SK-N-SH treated with all-trans-retinoic acid at 6 μM for 48 hours (cell line): ENCODE measurements around the gene TMEM187.

Experiments
- ATAC-seq: fragments of 200-7000 bp; cut with Tn5 transposase; 3 replicates; pipeline ENCODE4 v1.9.1; 2020; ENCODE audit warnings: mild to moderate bottlenecking, moderate library complexity
- BACH2 ChIP-seq: fragments of 250-450 bp; sonication (Bioruptor Pico); IDR thresholded peaks from 2 replicates; pipeline ENCODE4 v1.9.0; 2021; ENCODE audit warnings: mild to moderate bottlenecking, borderline replicate concordance
- CSDC2 ChIP-seq: fragments of 250-450 bp; sonication (Bioruptor Pico); IDR thresholded peaks from 2 replicates; pipeline ENCODE4 v1.5.0; 2020; ENCODE audit warnings: mild to moderate bottlenecking, moderate library complexity
- ESRRG ChIP-seq: fragments of 250-450 bp; sonication (Bioruptor Pico); IDR thresholded peaks from 2 replicates; pipeline ENCODE4 v1.6.1; 2021; ENCODE audit warnings: mild to moderate bottlenecking
- GLIS3 ChIP-seq: fragments of 250-450 bp; sonication (Bioruptor Pico); IDR thresholded peaks from 2 replicates; pipeline ENCODE4 v1.5.0; 2020; ENCODE audit warnings: mild to moderate bottlenecking, moderate library complexity
- ISL1 ChIP-seq: fragments of 250-450 bp; sonication (Bioruptor Pico); IDR thresholded peaks from 2 replicates; pipeline ENCODE4 v2.1.2; 2022; ENCODE audit warnings: mild to moderate bottlenecking, moderate library complexity
- OSR1 ChIP-seq: fragments of 250-450 bp; sonication (Bioruptor Pico); IDR thresholded peaks from 2 replicates; pipeline ENCODE4 v1.8.0; 2022; ENCODE audit warnings: moderate library complexity, mild to moderate bottlenecking, inconsistent platforms
- PPARA ChIP-seq: fragments of 250-450 bp; sonication (Bioruptor Pico); IDR thresholded peaks from 2 replicates; pipeline ENCODE4 v1.5.0; 2020; ENCODE audit warnings: mild to moderate bottlenecking, borderline replicate concordance
- RARB ChIP-seq: fragments of 250-450 bp; sonication (Bioruptor Pico); IDR thresholded peaks from 2 replicates; pipeline ENCODE4 v1.8.0; 2021; ENCODE audit warnings: mild to moderate bottlenecking, moderate library complexity
- TCF4 ChIP-seq: fragments of 250-450 bp; sonication (Bioruptor Pico); IDR thresholded peaks from 2 replicates; pipeline ENCODE4 v1.8.0; 2021; ENCODE audit warnings: mild to moderate bottlenecking, moderate library complexity, borderline replicate concordance
- TOX ChIP-seq: fragments of 250-450 bp; sonication (Bioruptor Pico); IDR thresholded peaks from 2 replicates; pipeline ENCODE4 v1.8.0; 2021; ENCODE audit warnings: mild to moderate bottlenecking, moderate library complexity, borderline replicate concordance
- ZC3H10 ChIP-seq: fragments of 250-450 bp; sonication (Bioruptor Pico); IDR thresholded peaks from 2 replicates; pipeline ENCODE4 v1.5.1; 2021; ENCODE audit warnings: mild to moderate bottlenecking, moderate library complexity
- ZFP3 ChIP-seq: fragments of 250-450 bp; sonication (Bioruptor Pico); IDR thresholded peaks from 2 replicates; pipeline ENCODE4 v1.5.0; 2020; ENCODE audit warnings: mild to moderate bottlenecking, moderate library complexity
- ZFP30 ChIP-seq: fragments of 450-650 bp; formaldehyde crosslinking; IDR thresholded peaks from 2 replicates; pipeline ENCODE4 v1.5.0; 2022; ENCODE audit warnings: mild to moderate bottlenecking, moderate library complexity
- ZNF565 ChIP-seq: fragments of 450-650 bp; formaldehyde crosslinking; conservative IDR thresholded peaks from 2 replicates; pipeline ENCODE4 v1.5.0; 2020; ENCODE audit warnings: low read depth, mild to moderate bottlenecking, moderate library complexity
- ZNF8 ChIP-seq: fragments of 450-650 bp; formaldehyde crosslinking; IDR thresholded peaks from 2 replicates; pipeline ENCODE4 v1.5.0; 2020; ENCODE audit warnings: mild to moderate bottlenecking, moderate library complexity
- TF ChIP-seq, protein P1 (sequence below): fragments of 250-450 bp; sonication (Bioruptor Pico); IDR thresholded peaks from 2 replicates; pipeline ENCODE4 v1.5.1; 2020; ENCODE audit warnings: low read depth, mild to moderate bottlenecking, moderate library complexity
- TF ChIP-seq, protein P2 (sequence below): fragments of 250-450 bp; sonication (Bioruptor Pico); IDR thresholded peaks from 2 replicates; pipeline ENCODE4 v1.5.1; 2021; ENCODE audit warnings: mild to moderate bottlenecking, moderate library complexity
- TF ChIP-seq, protein P3 (sequence below): fragments of 250-450 bp; sonication (Bioruptor Pico); IDR thresholded peaks from 2 replicates; pipeline ENCODE4 v1.5.0; 2020; ENCODE audit warnings: mild to moderate bottlenecking, moderate library complexity
- TF ChIP-seq, protein P4 (sequence below): fragments of 250-450 bp; sonication (Bioruptor Pico); IDR thresholded peaks from 2 replicates; pipeline ENCODE4 v1.8.0; 2021; ENCODE audit warnings: low read depth, mild to moderate bottlenecking, moderate library complexity, borderline replicate concordance

The TMEM187 gene

DNA sequence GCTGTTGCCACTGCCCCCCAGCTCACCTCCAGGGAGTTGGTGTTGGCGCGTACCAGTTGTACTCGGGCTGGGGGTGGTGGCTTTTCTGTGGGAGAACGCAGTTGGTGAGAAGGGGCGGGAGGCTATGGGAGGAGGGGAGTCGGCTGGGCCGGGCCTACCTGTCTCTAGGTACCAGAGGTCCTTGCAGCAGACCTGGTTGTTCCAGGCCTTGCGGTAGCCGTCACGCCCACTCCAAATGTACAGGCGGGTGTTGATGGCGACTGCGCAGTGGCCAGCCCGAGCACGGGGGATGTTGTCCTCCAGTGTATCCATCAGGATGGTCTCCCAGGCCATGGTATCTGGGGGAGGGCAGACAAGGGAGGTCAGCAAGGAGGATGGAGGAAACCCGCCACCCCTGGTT, 12.5 kb upstream of the TMEM187 start:
- TF ChIP-seq TOX (CRISPR knock-in tag): no peak
- no peak for TF ChIP-seq ZNF8 (CRISPR knock-in tag)
- no peak for TF ChIP-seq ZFP30
- TF ChIP-seq ESRRG (CRISPR knock-in tag): no peak
- TF ChIP-seq, protein P1, sequence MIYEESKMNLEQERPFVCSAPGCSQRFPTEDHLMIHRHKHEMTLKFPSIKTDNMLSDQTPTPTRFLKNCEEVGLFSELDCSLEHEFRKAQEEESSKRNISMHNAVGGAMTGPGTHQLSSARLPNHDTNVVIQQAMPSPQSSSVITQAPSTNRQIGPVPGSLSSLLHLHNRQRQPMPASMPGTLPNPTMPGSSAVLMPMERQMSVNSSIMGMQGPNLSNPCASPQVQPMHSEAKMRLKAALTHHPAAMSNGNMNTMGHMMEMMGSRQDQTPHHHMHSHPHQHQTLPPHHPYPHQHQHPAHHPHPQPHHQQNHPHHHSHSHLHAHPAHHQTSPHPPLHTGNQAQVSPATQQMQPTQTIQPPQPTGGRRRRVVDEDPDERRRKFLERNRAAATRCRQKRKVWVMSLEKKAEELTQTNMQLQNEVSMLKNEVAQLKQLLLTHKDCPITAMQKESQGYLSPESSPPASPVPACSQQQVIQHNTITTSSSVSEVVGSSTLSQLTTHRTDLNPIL (CRISPR knock-in tag): no peak
- TF ChIP-seq OSR1 (CRISPR knock-in tag): no peak
- no peak for ATAC-seq

DNA sequence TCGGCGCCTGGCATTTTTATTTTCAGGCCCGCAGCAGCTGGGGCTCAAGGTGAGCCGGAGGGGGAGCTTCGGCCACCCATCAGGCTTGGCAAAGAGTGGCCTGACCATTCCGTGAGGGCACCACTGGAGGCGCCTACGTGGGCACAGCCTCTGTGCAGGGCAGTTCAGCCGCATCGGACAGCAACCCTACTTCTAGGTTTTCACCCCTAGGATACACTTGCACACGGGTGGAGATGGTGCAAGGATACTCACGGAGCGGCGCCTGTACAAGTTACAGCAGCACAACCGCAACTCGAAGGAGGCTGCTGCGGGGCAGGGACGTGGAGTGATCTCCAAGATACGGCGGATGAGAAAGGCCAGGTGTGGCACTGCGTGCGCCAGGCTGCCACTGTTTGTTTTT, 11.8 kb upstream of the TMEM187 start:
- TF ChIP-seq ZNF8 (CRISPR knock-in tag): no peak
- no peak for TF ChIP-seq PPARA
- TF ChIP-seq TCF4 (CRISPR knock-in tag): no peak
- TF ChIP-seq TOX (CRISPR knock-in tag): no peak
- no peak for TF ChIP-seq ESRRG (CRISPR knock-in tag)
- no peak for TF ChIP-seq ISL1 (CRISPR knock-in tag)
- no peak for TF ChIP-seq ZFP30
- TF ChIP-seq BACH2 (CRISPR knock-in tag): no peak
- TF ChIP-seq, protein P2, sequence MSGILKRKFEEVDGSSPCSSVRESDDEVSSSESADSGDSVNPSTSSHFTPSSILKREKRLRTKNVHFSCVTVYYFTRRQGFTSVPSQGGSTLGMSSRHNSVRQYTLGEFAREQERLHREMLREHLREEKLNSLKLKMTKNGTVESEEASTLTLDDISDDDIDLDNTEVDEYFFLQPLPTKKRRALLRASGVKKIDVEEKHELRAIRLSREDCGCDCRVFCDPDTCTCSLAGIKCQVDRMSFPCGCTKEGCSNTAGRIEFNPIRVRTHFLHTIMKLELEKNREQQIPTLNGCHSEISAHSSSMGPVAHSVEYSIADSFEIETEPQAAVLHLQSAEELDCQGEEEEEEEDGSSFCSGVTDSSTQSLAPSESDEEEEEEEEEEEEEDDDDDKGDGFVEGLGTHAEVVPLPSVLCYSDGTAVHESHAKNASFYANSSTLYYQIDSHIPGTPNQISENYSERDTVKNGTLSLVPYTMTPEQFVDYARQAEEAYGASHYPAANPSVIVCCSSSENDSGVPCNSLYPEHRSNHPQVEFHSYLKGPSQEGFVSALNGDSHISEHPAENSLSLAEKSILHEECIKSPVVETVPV (CRISPR knock-in tag): no peak
- TF ChIP-seq, protein P3, sequence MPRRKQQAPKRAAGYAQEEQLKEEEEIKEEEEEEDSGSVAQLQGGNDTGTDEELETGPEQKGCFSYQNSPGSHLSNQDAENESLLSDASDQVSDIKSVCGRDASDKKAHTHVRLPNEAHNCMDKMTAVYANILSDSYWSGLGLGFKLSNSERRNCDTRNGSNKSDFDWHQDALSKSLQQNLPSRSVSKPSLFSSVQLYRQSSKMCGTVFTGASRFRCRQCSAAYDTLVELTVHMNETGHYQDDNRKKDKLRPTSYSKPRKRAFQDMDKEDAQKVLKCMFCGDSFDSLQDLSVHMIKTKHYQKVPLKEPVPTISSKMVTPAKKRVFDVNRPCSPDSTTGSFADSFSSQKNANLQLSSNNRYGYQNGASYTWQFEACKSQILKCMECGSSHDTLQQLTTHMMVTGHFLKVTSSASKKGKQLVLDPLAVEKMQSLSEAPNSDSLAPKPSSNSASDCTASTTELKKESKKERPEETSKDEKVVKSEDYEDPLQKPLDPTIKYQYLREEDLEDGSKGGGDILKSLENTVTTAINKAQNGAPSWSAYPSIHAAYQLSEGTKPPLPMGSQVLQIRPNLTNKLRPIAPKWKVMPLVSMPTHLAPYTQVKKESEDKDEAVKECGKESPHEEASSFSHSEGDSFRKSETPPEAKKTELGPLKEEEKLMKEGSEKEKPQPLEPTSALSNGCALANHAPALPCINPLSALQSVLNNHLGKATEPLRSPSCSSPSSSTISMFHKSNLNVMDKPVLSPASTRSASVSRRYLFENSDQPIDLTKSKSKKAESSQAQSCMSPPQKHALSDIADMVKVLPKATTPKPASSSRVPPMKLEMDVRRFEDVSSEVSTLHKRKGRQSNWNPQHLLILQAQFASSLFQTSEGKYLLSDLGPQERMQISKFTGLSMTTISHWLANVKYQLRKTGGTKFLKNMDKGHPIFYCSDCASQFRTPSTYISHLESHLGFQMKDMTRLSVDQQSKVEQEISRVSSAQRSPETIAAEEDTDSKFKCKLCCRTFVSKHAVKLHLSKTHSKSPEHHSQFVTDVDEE (CRISPR knock-in tag): no peak
- TF ChIP-seq ZC3H10 (CRISPR knock-in tag): no peak
- TF ChIP-seq, protein P4, sequence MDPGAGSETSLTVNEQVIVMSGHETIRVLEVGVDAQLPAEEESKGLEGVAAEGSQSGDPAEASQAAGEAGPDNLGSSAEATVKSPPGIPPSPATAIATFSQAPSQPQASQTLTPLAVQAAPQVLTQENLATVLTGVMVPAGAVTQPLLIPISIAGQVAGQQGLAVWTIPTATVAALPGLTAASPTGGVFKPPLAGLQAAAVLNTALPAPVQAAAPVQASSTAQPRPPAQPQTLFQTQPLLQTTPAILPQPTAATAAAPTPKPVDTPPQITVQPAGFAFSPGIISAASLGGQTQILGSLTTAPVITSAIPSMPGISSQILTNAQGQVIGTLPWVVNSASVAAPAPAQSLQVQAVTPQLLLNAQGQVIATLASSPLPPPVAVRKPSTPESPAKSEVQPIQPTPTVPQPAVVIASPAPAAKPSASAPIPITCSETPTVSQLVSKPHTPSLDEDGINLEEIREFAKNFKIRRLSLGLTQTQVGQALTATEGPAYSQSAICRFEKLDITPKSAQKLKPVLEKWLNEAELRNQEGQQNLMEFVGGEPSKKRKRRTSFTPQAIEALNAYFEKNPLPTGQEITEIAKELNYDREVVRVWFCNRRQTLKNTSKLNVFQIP (CRISPR knock-in tag): no peak

DNA sequence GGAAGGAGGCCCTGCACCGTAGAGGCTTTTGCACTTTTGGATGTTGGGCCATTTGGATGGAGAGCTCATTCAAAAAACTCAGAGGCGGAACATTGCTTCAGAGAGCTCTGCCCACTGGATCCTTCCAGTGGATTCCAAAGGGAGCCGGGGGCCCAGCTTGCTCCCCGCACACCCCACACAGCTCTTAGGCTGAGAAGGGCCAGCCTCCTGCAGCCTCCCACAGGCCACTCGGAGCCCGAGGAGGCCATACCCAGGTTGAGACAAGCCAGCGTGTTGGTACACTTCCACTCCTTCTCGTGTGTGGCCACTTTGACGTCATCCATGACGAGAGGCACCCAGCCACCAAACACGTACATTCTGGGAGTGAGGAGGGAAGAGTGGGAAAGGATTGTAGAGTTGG, 11.3 kb upstream of the TMEM187 start:
- no peak for TF ChIP-seq RARB (CRISPR knock-in tag)
- TF ChIP-seq TOX (CRISPR knock-in tag): no peak
- ATAC-seq: no peak

More for the DNA sequence above, 11.8 kb upstream of the TMEM187 start:
- ATAC-seq: no peak

DNA sequence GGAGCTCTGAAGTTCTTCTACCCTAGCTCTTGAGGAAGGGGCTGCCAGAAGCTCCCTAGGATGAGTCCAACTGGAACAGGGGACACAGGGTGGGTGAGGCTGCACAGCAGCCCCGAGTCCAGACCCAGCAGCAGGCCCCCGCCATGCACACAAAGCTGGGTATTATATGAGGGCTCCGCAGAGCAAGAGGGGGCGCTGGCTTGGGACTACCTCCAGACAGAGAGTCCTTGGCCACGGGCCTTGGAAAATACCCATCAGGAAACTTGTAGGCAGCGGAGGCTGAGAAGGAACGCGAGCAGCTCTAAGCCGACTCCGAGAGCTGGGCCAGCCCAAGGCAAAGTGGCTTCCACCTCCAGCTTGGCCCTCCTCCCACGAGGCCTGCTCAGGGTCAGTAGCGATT, 9.0 kb upstream of the TMEM187 start:
- ATAC-seq: no peak

DNA sequence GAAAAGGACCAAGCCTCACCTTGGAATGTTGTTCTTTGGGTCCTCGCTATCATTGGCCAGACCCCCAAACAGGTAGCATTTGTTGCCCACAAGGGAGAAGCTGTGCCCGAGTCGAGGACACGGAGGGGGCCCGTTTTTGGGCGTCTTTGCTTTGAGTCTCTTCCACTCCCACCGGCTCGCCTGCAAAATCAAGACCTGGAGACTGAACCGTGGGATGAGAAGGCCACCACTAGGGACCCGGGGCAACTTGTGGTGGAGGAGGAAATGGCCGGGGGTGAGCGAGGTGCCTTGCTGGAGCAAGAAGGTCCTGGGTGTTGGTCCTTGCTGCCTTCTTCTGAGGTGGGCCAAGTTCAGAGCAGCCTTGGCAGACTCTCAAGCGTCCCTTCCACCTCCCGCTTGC, 8.4 kb upstream of the TMEM187 start:
- no peak for ATAC-seq
- no peak for TF ChIP-seq ZFP3
- TF ChIP-seq, protein P3 (CRISPR knock-in tag): no peak
- TF ChIP-seq ZFP30: no peak
- TF ChIP-seq CSDC2 (CRISPR knock-in tag): no peak
- no peak for TF ChIP-seq RARB (CRISPR knock-in tag)
- no peak for TF ChIP-seq TOX (CRISPR knock-in tag)
- TF ChIP-seq, protein P4 (CRISPR knock-in tag): no peak
- no peak for TF ChIP-seq GLIS3 (CRISPR knock-in tag)
- no peak for TF ChIP-seq ESRRG (CRISPR knock-in tag)
- TF ChIP-seq TCF4 (CRISPR knock-in tag): no peak
- no peak for TF ChIP-seq ZNF8 (CRISPR knock-in tag)
- TF ChIP-seq, protein P1 (CRISPR knock-in tag): no peak

More for the DNA sequence above, 9.0 kb upstream of the TMEM187 start:
- TF ChIP-seq ZNF565 (CRISPR knock-in tag) (no peak), TCF4 (CRISPR knock-in tag) (no peak), ZFP30 (no peak), ZC3H10 (CRISPR knock-in tag) (no peak), ISL1 (CRISPR knock-in tag) (no peak)
- TF ChIP-seq, all 23 proteins: peak for 0
